T-helper 2 cell treated with Interferon-gamma antibody and Interleukin-4, amounts not matched to agents 5 μg/mL and 100 μg/mL, for 36 hours (primary cell): ENCODE results near the gene DNAJC8.

ENCODE experiments used
- DNase-seq: peaks from one replicate; pipeline ENCODE4 v3.0.0; 2021; ENCODE audit warnings: low spot score
- H3K27ac Mint-ChIP-seq: one replicate; pipeline ENCODE4 v1.8.0; 2021; ENCODE audit warnings: mild to moderate bottlenecking, mixed read lengths
- H3K27me3 Mint-ChIP-seq: one replicate; pipeline ENCODE4 v1.8.0; 2021; ENCODE audit warnings: low read depth, mixed read lengths
- H3K36me3 Mint-ChIP-seq: one replicate; pipeline ENCODE4 v1.8.0; 2021; ENCODE audit warnings: low read depth, mixed read lengths
- H3K4me1 Mint-ChIP-seq: one replicate; pipeline ENCODE4 v1.8.0; 2021; ENCODE audit warnings: low read depth, mixed read lengths
- H3K4me3 Mint-ChIP-seq: one replicate; pipeline ENCODE4 v1.8.0; 2022; ENCODE audit warnings: mild to moderate bottlenecking, moderate library complexity, mixed read lengths
- H3K9me3 Mint-ChIP-seq: one replicate; pipeline ENCODE4 v1.8.0; 2021; ENCODE audit warnings: mixed read lengths

Gene DNAJC8

DNA sequence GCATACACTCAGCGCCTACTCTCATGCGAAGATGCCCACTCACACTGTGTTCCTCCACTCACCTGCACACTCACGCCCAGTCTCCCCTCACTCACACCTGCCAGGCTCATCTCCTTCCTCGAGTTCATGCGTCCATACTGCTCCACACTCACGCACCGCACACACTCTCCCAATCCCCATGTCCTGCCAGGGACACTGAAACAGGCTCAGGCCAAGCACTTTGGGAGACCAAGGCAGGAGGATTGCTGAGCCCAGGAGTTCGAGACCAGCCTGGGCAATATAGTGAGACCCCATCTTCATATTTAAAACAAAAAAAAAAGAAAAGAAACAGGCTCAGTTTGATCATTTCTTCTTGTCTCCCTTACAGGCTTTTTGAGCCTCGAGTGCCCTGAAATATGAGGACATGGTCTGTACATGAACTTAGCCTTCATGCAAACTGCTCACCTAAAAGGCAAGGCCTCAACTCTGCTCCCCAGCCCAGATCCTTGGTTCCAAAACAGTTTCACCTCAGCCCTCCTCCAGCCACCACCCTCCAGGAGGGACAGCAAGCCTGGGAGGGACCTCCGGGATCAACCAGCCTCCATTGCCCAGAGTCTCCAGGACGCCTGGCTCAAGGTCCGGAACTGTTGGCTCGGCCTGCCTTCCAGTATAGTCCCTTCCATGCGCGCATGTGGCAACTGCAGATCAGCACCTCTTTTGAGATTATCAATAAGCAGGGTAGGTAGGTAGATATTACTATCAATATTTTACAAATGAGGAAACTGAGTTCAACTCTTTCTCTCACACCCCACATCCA lies 53.9 kb downstream of the DNAJC8 start:
- peaks cover 10% of the 10 kb centered on the region for H3K4me1 Mint-ChIP-seq
- no peak overlapping the region for H3K27ac Mint-ChIP-seq
- H3K36me3 Mint-ChIP-seq: no peaks in the 10 kb centered on the region
- DNase-seq: no peak
- peaks cover 80% of the 10 kb centered on the region for H3K27me3 Mint-ChIP-seq
- no peaks in the 10 kb centered on the region for H3K9me3 Mint-ChIP-seq
- H3K4me3 Mint-ChIP-seq: no peak overlapping the region

DNA sequence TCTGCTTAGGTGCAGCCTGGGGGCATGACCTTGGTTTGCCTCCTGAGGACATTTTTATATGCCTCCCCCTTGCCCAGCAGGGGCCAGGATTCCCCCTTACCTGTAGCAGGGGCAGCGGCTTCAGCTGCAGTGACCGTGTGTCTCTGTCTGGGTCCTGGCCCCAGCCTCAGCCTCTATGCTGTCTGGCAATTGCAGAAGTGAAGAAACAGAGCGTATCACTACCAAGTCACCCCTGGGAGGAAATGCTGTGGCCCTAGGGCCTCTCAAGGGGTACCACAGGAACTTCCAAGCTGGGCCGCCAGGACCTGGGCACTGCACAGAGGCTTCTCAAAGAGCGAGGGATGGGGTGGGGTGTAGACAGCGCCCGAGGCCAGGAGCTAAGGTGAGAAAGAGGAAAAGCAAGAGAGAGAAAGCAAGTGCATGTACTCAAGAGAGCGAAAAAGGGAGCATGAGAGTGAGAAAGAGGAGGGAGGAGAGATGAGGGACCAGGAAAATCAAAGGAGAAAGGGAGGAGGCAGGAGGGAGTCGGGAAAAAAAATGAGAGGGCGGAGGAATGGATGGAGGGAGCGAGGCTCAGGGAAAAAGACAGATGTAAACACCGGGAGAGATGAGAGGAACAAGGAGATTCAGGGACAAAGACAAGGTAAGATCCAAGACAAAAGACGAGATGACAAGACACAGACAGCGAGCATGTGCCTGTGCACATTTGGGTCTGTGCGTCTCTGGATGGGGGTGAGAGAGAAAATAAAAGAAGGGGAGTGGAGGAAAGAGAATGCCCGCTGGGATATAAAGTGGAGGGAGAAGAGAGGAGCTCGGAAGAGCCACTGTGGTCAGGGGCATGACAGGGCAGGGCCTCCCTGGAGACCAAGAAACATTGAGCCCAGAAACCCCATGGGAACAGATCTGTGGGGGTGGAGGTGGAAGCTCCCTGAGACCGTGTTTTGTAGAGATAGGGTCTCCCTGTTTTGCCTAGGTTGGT lies 56.0 kb downstream of the DNAJC8 start, which contains the start of gene PTAFR:
TSS of gene PTAFR (minus strand) at position 199 of the 979 bp plus-strand sequence. CDS start 25,669 bp downstream, outside the sequence.
- Mint-ChIP-seq H3K27me3 (peaks cover 72% of the 10 kb centered on the region), H3K27ac (no peak within 1 kb of the TSS), H3K4me3 (no peak within 1 kb of the TSS), H3K4me1 (peaks cover 21% of the 10 kb centered on the region), H3K9me3 (no peaks in the 10 kb centered on the region), H3K36me3 (no peaks in the 10 kb centered on the region)
- DNase-seq: no peak

DNA sequence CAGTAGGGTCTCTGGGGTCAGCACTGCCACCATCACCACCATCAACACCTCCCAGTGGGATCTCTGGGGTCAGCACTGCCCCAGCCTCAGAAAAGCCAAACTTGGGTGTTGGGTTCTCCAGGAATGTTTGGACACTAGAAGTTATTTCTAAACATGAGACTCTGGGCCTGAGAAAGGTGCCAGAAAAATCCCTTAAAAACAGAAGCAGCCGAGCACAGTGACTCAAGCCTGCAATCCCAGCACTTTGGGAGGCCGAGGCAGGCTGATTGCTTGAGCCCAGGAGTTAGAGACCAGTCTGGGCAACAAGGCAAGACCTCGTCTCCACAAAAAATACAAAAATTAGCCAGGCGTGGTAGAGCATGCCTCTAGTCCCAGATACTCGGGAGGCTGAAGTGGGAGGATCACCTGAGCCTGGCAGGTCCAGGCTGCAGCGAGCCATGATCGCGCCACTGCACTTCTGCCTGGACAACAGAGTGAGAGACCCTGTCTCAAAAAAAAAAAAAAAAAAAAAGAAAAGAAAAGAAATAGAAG lies 56.8 kb downstream of the DNAJC8 start:
- H3K4me3 Mint-ChIP-seq: no peak overlapping the region

DNA sequence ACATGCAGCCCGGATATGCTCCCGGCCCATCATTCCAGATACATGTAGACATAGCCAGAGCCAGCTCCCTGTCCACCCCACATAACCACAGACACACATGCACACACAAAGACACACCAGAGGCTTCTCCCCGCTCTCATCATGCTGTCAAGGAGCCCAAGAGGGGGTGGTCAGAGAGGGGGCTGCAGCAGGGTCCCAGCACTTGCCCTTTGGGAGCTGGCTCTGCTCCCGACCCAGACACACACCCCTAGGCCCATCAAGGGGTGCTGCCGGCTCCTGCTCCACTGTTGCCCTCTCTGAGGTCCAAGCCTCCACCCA lies 58.9 kb downstream of the DNAJC8 start:
- Mint-ChIP-seq H3K4me1 (peaks cover 31% of the 10 kb centered on the region), H3K27ac (peak overlapping the region; percentile 53), H3K9me3 (no peaks in the 10 kb centered on the region), H3K36me3 (no peaks in the 10 kb centered on the region), H3K4me3 (peak overlapping the region; percentile 47), H3K27me3 (peaks cover 70% of the 10 kb centered on the region)
- DNase-seq: no peak

More for the DNA sequence above, 56.8 kb downstream of the DNAJC8 start:
- H3K4me1 Mint-ChIP-seq: peaks cover 25% of the 10 kb centered on the region
- no peaks in the 10 kb centered on the region for H3K9me3 Mint-ChIP-seq
- DNase-seq: no peak
- H3K27ac Mint-ChIP-seq: no peak overlapping the region
- peaks cover 72% of the 10 kb centered on the region for H3K27me3 Mint-ChIP-seq
- no peaks in the 10 kb centered on the region for H3K36me3 Mint-ChIP-seq

DNA sequence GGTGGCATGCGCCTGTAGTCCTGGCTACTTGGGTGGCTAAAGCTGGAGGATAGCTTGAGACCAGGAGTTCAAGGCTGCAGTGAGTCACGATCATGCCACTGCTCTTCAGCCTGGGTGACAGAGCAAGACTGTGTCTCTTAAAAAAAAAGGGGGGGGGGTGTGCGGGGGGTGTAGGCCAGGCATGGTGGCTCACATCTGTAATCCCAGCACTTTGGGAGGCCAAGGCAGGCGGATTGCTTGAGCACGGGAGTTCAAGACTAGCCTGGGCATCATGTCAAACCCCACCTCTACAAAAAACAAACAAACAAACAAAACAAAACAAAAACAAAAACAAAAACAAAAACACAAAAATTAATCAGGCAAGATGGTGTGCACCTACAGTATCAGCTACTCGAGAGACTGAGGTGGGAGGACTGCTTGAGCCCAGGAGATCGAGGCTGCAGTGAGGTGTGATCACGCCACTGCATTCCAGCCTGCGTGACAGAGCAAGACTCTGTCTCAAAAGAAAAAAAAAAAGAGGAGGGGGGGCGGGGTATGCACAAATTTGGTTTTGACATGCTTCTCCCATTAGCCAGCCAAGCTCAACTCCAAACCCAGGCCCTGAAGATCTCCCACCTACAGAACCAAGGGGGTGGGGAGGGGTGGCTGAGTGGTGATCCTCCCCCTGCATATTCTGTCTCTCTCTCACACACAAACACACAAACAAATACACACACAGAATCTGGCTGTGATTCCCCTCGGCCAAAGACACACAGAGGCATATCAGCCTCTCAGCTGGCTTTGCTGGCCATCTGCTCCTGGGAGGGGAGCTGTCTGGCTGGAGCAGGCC lies 59.5 kb downstream of the DNAJC8 start:
- Mint-ChIP-seq H3K36me3 (no peaks in the 10 kb centered on the region), H3K9me3 (no peaks in the 10 kb centered on the region), H3K27me3 (peaks cover 68% of the 10 kb centered on the region), H3K27ac (peak overlapping the region; percentile 53), H3K4me1 (peaks cover 35% of the 10 kb centered on the region), H3K4me3 (peak overlapping the region; percentile 47)
- DNase-seq: no peak

DNA sequence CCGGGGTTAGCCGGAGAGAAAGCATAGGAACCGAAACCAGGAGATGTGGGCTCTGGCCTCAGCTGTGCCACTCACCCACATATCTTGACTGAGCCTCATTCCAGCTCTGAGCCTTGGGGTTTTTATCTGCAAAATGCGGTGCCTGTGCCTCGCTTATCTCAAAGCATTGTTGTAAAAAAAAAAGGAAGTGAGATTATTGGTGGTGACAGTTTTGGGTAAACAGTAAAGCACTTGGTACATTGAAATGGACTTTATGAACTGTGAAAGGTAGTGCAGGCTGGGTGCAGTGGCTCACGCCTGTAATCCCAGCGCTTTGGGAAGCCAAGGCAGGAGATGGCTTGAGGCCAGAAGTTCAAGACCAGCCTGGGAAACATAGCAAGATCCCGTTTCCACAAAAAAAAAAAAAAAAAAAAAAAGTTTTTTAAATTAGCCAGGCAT lies 60.1 kb downstream of the DNAJC8 start:
- no peaks in the 10 kb centered on the region for H3K9me3 Mint-ChIP-seq
- peaks cover 38% of the 10 kb centered on the region for H3K4me1 Mint-ChIP-seq
- peak overlapping the region; percentile 56 for H3K4me3 Mint-ChIP-seq
- peaks cover 68% of the 10 kb centered on the region for H3K27me3 Mint-ChIP-seq
- H3K27ac Mint-ChIP-seq: peak overlapping the region; percentile 46
- no peaks in the 10 kb centered on the region for H3K36me3 Mint-ChIP-seq
- peak; percentile 81 for DNase-seq

DNA sequence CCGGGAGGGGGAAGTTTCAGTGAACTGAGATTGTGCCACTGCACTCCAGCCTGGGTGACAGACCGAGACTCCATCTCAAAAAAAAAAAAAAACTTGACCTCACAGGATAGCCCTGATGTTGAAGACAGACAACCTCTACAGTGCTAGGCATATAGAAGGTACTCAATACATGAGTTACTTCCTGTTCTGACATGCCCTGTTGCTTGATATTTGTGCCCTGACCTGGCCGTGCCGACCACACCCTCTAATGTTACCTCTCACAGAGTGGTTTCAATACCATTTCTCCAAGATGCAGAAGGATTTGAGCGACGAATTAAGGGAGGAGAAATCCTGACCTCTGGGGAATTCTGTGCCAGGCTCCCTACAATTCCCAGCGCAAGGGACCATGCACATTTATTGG lies 61.6 kb downstream of the DNAJC8 start:
- no peak for DNase-seq
- Mint-ChIP-seq H3K36me3 (no peaks in the 10 kb centered on the region), H3K9me3 (no peaks in the 10 kb centered on the region), H3K4me1 (peaks cover 38% of the 10 kb centered on the region), H3K27ac (peak overlapping the region; percentile 74), H3K4me3 (no peak overlapping the region), H3K27me3 (peaks cover 64% of the 10 kb centered on the region)

DNA sequence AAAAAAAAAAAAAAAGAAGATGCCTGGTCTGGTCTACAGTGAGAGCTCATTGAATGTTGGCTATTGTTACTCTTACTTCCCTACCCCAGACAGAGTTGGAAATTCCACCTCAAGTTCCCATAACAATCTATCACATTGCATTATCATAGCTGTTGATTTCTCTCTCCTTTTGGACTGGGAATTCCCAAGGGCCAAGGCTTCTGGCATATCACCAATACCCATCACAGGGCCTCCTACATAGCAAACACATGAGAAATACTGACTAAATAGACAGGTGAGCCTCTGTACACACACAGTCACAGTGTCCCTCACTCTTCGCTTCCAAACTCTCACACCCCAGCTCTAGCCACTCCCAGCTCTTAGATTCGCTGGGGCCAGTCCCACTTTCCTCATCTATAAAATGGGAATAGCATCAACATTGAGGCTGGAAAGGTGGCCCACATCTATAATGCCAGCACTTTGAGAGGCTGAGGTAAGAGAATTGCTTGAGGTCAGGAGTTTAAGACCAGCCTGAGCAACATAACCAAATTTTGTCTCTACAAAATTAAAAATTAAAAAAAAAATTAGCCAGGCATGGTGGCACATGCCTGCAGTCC lies 62.7 kb downstream of the DNAJC8 start:
- peaks cover 5% of the 10 kb centered on the region for H3K9me3 Mint-ChIP-seq
- peaks cover 38% of the 10 kb centered on the region for H3K4me1 Mint-ChIP-seq
- peaks cover 63% of the 10 kb centered on the region for H3K27me3 Mint-ChIP-seq
- DNase-seq: no peak
- no peak overlapping the region for H3K27ac Mint-ChIP-seq
- no peaks in the 10 kb centered on the region for H3K36me3 Mint-ChIP-seq
- H3K4me3 Mint-ChIP-seq: no peak overlapping the region

DNA sequence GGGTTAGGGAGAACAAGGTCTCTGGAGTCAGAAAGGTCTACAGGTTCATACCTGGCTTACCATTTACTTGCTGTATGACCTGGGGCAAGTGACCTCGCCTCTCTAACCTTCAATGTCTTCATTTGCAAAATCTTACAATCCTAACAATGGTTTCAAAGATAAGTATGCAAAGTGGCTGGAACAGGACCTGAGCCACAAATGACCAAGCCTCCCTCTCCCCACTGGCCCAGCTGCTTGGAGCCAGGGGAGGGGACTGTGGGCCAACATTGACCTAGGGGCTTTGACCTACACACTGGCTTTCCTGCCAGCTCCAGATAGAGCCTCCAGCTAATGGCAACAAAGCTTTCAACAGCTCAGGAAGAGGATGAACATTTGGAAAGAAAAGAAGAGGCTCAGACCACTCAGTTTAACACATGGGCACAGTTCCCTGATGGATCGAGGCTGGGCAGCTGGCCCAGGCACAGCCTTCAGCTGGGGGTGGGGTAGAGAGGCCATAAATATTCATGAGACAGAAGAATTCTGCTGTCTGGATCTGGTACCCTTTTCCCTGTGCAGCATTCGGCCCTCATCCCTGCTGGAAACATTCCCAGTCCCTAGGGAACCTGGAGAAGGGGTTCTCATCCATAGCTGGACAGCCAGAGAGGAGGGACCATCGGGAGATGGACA lies 69.2 kb downstream of the DNAJC8 start:
- H3K27me3 Mint-ChIP-seq: peaks cover 73% of the 10 kb centered on the region

DNA sequence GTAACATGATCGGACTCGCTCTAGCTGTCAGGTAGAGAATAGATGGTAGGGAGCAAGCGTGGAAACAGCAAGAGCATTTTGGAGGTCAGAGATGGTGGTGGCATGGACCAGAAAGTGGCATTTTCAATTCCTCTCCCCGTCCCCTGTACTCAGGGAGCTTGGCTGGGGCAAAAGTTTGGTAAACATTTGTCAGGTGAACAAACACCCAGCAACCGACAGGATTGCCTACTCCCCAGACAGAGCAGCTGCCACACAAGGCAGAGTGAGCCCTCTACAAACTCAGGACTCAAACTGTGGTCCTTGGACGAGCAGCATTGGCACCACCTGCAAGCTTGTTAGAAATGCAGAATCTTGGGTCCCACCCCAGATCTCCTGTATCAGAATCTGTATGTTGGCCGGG lies 70.7 kb downstream of the DNAJC8 start:
- Mint-ChIP-seq H3K36me3 (no peaks in the 10 kb centered on the region), H3K9me3 (peaks cover 5% of the 10 kb centered on the region), H3K27me3 (peaks cover 74% of the 10 kb centered on the region), H3K27ac (no peak overlapping the region), H3K4me3 (no peak overlapping the region), H3K4me1 (peaks cover 2% of the 10 kb centered on the region)
- DNase-seq: no peak

More for the DNA sequence above, 69.2 kb downstream of the DNAJC8 start:
- DNase-seq: no peak
- Mint-ChIP-seq H3K9me3 (peaks cover 5% of the 10 kb centered on the region), H3K27ac (no peak overlapping the region), H3K4me1 (peaks cover 5% of the 10 kb centered on the region), H3K36me3 (no peaks in the 10 kb centered on the region), H3K4me3 (no peak overlapping the region)

DNA sequence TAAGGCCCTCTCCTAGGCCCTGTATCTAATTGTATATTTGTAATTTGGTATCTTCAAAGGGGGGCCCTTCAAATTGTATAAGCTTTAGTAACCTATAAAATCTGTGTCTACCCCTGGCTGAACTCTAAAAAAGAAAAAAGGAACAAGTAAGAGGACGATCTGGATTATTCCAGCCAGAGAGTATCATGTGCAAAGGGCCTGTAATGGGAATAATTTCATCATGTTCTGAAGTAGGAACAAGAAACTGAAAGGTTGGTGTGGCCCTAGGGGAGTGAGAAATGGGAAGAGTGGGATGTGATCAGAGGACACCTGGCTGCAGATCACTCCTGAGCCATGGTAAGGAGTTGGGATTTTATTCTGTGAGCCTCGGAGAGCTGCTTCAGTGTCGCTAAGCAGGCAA lies 71.1 kb downstream of the DNAJC8 start:
- no peak overlapping the region for H3K4me3 Mint-ChIP-seq
- peaks cover 5% of the 10 kb centered on the region for H3K9me3 Mint-ChIP-seq
- no peak overlapping the region for H3K27ac Mint-ChIP-seq
- peaks cover 2% of the 10 kb centered on the region for H3K4me1 Mint-ChIP-seq
- peaks cover 71% of the 10 kb centered on the region for H3K27me3 Mint-ChIP-seq
- no peak for DNase-seq
- no peaks in the 10 kb centered on the region for H3K36me3 Mint-ChIP-seq

DNA sequence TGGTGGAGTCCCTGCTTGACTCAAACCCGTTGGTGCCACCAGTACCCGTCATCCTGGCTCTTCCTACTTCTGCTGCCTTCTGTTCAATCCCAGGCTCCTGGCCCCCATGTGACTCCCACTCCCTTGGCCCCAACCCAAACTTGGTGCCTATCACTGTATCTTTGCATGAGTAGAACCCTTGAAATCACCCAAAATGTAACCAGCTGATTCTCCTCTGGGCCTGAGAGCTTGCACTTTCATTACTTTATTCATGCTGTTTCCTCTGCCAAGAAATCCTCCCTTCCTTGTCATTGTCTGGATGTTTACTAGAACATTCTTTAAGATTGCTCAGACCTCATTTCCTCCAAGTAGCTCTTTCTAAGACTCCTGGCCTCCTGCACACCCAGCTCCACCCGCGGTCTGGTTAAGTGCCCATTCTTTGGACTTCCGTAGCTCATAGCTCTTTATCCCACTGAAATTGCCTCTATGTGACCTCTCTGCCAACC lies 72.0 kb downstream of the DNAJC8 start:
- Mint-ChIP-seq H3K27me3 (peaks cover 62% of the 10 kb centered on the region), H3K36me3 (no peaks in the 10 kb centered on the region), H3K4me1 (peaks cover 2% of the 10 kb centered on the region), H3K4me3 (no peak overlapping the region), H3K9me3 (peaks cover 2% of the 10 kb centered on the region), H3K27ac (no peak overlapping the region)
- DNase-seq: no peak
